NCI-H2171 (cell line): Measurements from ENCODE around the gene NDOR1.
"Not testable (repeated sequence)": the region's sequence is repeated elsewhere in the genome, so short reads cannot be mapped to it uniquely, and the experiment has no call there.

ENCODE experiments used
- DNase-seq: peaks from one replicate; lab custom pipeline; 2025; lab: John Stamatoyannopoulos, UW

Gene NDOR1

GRCh38 chr9:137231372-137232039, 26.0 kb downstream of the NDOR1 start:
- no peak for DNase-seq

DNA sequence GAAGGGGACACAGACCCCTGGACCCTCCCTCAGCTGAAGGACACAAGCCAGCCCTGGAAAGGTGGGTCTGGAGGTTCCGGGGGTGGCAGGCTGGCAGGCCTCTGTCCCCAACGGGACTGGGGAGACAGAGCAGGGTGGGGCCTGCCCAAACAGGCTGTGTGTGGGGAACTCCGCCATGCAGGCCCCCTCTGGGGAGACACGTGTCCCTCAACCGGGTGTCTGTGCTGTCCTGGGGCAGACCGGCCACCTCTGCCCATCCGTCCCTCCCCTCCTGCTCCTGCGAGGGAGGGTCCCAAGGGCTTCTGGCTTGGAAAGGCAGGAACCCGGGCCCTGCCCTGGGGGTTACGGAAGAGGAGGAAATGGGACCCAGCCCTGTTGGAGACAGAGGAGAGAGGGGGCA, 26.6 kb downstream of the NDOR1 start:
- DNase-seq, result no peak

DNA sequence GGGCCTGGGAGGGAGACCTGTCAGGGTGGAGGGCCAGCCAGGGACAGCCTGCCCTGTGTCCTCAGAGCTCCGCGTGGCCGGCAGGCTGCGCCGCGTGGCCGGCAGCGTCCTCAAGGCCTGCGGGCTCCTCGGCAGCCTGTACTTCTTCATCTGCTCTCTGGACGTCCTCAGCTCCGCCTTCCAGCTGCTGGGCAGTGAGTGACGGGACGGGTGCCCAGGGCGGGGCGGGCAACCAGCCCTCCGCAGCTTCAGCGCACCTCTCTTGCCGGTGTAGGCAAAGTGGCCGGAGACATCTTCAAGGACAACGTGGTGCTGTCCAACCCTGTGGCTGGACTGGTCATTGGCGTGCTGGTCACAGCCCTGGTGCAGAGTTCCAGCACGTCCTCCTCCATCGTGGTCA, 27.0 kb downstream of the NDOR1 start:
- DNase-seq, result no peak

- no peak for DNase-seq
Measured at GRCh38 chr9:137233143-137233980, 27.9 kb downstream of the NDOR1 start.

DNA sequence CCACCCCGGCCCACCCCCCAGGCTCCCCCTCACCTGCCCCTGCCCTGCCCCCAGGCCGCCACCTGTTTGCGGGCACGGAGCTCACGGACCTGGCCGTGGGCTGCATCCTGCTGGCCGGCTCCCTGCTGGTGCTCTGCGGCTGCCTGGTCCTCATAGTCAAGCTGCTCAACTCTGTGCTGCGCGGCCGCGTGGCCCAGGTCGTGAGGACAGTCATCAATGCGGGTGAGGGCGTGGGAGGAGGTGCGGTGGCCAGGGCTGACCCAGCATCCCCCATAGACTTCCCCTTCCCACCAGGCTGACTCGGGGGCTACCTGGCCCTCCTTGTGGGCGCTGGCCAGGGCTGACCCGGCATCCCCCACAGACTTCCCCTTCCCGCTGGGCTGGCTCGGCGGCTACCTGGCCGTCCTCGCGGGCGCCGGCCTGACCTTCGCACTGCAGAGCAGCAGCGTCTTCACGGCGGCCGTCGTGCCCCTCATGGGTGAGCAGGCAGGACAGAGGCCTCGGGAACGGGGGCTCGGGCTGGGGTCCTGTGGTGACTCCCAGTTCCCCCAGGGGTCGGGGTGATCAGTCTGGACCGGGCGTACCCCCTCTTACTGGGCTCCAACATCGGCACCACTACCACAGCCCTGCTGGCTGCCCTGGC, 28.7 kb downstream of the NDOR1 start:
- no peak for DNase-seq

- no peak for DNase-seq
Measured at GRCh38 chr9:137234758-137235423, 29.4 kb downstream of the NDOR1 start.

- DNase-seq, result no peak
Measured at GRCh38 chr9:137235424-137236237, 30.1 kb downstream of the NDOR1 start.

GRCh38 chr9:137236238-137236935, 30.9 kb downstream of the NDOR1 start:
- DNase-seq, result peak; percentile 96

DNA sequence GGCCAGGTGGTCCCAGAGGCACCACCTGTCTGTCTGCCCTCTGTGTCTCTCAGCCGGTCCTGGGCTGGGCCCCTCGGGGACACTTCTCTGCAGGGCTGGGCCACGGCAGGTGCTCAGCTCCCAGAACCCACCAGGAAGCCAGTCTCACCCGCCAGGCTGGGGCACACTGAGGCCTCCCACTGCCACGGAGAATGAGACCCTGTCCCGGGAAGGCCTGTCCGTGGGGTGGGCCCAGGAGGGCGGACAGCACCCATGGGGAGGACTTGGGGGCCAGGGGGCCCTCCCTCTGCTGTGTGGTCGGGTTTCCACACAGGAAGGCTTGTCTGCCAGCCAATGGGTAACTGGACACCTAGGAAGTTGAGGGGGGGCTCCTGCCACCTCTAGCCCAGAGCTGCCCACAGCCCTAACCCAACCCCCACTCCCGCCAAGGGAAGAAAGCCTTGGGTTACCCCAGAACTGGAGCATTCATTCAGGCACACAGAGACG, 31.5 kb downstream of the NDOR1 start:
- no peak for DNase-seq

- DNase-seq, result no peak
Measured at GRCh38 chr9:137237759-137238726, 32.5 kb downstream of the NDOR1 start.

DNA sequence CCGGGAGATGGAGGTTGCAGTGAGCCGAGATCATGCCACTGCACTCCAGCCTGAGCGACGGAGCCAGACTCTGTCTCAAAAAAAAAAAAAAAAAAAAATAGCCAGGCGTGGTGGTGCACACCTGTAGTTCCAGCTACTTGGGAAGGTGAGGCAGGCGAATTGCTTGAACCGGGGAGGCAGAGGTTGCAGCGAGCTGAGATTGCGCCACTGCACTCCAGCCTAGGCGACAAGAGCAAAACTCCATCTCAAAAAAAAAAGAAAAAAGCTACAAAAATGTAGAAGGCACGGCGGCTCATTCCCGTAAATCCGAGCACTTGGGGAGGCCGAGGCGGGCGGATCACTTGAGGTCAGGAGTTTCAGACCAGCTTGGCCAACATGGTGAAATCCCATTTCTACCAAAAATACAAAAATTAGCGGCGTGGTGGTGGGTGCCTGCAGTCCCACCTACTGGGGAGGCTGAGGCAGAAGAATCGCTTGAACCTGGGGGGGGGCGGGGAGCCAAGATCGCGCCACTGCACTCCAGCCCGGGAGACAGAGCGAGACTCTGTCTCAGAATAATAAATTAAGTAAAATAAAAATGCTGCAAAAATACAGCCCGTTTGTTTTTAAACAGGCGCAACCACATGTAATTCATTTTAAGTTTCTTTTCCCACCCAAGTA, 34.2 kb downstream of the NDOR1 start:
- DNase-seq, result not testable (repeated sequence)

GRCh38 chr9:137240318-137240840, 34.9 kb downstream of the NDOR1 start:
- peak; percentile 85 for DNase-seq

DNA sequence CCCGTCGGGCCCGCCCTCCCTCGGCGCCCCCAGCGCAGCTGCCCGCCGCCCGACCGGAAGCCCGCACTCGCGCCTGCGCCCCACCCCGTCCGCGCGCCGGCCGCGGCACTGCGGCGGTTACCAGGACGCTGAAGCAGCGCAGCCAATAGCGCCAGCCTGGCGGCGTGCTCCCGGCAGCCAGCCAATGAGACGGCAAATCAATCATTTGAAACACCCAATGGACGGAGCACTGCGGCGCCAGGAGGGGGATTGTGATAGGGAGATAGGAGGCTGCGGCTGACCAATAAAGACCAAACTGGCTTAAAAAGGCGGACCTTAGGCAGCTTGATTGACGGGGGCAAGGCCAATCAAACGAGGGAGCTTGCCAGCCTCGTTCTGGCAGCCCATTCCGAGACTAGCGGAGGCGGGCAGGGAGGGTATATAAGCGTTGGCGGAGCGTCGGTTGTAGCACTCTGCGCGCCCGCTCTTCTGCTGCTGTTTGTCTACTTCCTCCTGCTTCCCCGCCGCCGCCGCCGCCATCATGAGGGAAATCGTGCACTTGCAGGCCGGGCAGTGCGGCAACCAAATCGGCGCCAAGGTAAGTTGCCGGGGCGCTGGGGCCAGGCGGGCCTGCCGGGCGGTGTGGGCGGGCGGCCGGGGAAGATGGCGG, 35.5 kb downstream of the NDOR1 start, which contains the start of gene TUBB4B:
TUBB4B (plus strand) TSS at position 447 of the 649 bp plus-strand sequence; CDS start at position 521, 74 bp downstream.
- peak; percentile 100 for DNase-seq

DNA sequence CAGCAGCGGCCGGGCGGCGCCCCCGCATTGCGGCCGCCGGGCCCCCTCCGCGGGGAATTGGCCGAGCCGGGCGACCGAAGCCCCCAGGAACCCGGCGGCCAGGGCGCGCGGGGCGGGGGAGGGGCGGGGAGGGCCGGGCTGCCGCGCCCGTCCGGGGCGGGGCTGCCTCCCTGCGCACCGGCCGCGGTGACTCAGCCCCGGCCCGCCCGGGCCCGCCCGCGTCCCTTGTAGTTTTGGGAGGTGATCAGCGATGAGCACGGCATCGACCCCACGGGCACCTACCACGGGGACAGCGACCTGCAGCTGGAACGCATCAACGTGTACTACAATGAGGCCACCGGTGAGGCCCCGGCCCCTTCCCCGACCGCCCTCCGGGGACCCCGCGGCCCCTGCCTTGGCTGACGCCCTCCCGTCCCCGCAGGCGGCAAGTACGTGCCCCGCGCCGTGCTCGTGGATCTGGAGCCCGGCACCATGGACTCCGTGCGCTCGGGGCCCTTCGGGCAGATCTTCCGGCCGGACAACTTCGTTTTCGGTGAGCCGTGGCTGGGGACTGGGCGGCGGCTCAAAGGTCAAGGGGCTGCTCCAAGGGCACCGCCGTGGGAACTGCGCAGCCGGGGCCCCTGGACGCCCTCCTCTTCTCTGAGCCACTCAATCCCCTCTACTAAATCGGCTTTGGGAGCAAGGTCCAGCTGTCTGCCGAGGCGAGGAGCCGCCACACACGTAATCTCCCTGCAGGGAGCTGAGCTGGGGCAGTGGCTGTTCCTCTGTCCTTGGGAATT, 36.2 kb downstream of the NDOR1 start:
- DNase-seq, result no peak

- no peak for DNase-seq
Measured at GRCh38 chr9:137242269-137243203, 37.0 kb downstream of the NDOR1 start.

- not testable (repeated sequence) for DNase-seq
Measured at GRCh38 chr9:137243266-137243625, 37.7 kb downstream of the NDOR1 start.
